Kidney epithelial cell (primary cell): ENCODE data around the gene ZPR1. TPM values are rescaled to one million over a fixed set of nuclear protein-coding genes. Genes with fewer than 3 reads are reported as not detected.

ENCODE experiments used
- DNase-seq: peaks from one replicate; pipeline ENCODE4 v3.0.0-alpha.2; 2010; ENCODE audit warnings: low read depth
- H3K27me3 ChIP-seq: 2 replicates; pipeline ENCODE4 v1.6.0; 2011; ENCODE audit warnings: low read length; ENCODE audit not compliant: control insufficient read depth, insufficient read depth
- H3K36me3 ChIP-seq: 2 replicates; pipeline ENCODE4 v1.5.1; 2011; ENCODE audit warnings: low read length; ENCODE audit not compliant: control insufficient read depth, insufficient read depth
- H3K4me3 ChIP-seq: 2 replicates; pipeline ENCODE4 v1.5.1; 2011; ENCODE audit warnings: low read depth, mild to moderate bottlenecking, control low read depth, low read length
- CTCF ChIP-seq: IDR thresholded peaks from 2 replicates; pipeline ENCODE4 v1.5.1; 2011; ENCODE audit warnings: mild to moderate bottlenecking, moderate library complexity, low read length, control low read depth, inconsistent platforms; ENCODE audit not compliant: insufficient read depth, poor library complexity, severe bottlenecking
- total RNA-seq: library from RNA; depleted of rRNA; stranded (reverse); fragments of >200 nt; gene quantifications from 2 replicates; pipeline ENCODE4 v1.2.3, GENCODE V29; 2015

Gene ZPR1
- total RNA-seq, 1 donor from 2014 or later: 82.1 TPM

GRCh38 chr11:116788534-116788933, 711 bp upstream of the ZPR1 start:
- no peak for DNase-seq
- Histone ChIP-seq H3K27me3 (peaks cover 2% of the 10 kb centered on the region), H3K36me3 (peaks cover 3% of the 10 kb centered on the region), H3K4me3 (peak overlapping the region; percentile 92)
- TF ChIP-seq CTCF: no peak

GRCh38 chr11:116787436-116787785, 412 bp downstream of the ZPR1 start:
- H3K36me3 ChIP-seq: peaks cover 3% of the 10 kb centered on the region
- peak overlapping the region; percentile 92 for H3K4me3 ChIP-seq
- no peak for TF ChIP-seq CTCF

GRCh38 chr11:116786966-116787365, 857 bp downstream of the ZPR1 start:
- Histone ChIP-seq H3K4me3 (peak overlapping the region; percentile 92), H3K27me3 (peaks cover 2% of the 10 kb centered on the region), H3K36me3 (peaks cover 3% of the 10 kb centered on the region)
- TF ChIP-seq CTCF: no peak
- no peak for DNase-seq

More at GRCh38 chr11:116787436-116787785, 412 bp downstream of the ZPR1 start:
- H3K27me3 ChIP-seq: peaks cover 2% of the 10 kb centered on the region
- no peak for DNase-seq

- H3K27me3 ChIP-seq: peaks cover 2% of the 10 kb centered on the region
- no peak for DNase-seq
- no peak for TF ChIP-seq CTCF
- H3K36me3 ChIP-seq: peaks cover 3% of the 10 kb centered on the region
- H3K4me3 ChIP-seq: no peak overlapping the region
These were observed 1.5 kb downstream of the ZPR1 start for GRCh38 chr11:116786326-116786725.

- no peaks in the 10 kb centered on the region for H3K27me3 ChIP-seq
- no peak for DNase-seq
- TF ChIP-seq CTCF: no peak
- H3K36me3 ChIP-seq: peaks cover 3% of the 10 kb centered on the region
- no peak overlapping the region for H3K4me3 ChIP-seq
These were observed 5.1 kb downstream of the ZPR1 start for GRCh38 chr11:116782728-116783127.

GRCh38 chr11:116778556-116778955, 9.3 kb downstream of the ZPR1 start:
- TF ChIP-seq CTCF: no peak
- H3K36me3 ChIP-seq: no peaks in the 10 kb centered on the region
- no peak overlapping the region for H3K4me3 ChIP-seq

More at GRCh38 chr11:116778556-116778955, 9.3 kb downstream of the ZPR1 start:
- no peaks in the 10 kb centered on the region for H3K27me3 ChIP-seq
- no peak for DNase-seq
